Neural progenitor cell (in vitro differentiated cells): ENCODE measurements around the gene CLTCL1. TPM values are rescaled to one million over a fixed set of nuclear protein-coding genes. Genes with fewer than 3 reads are reported as not detected.

Experiments
- DNase-seq: peaks from one replicate; pipeline ENCODE4 v3.0.0-alpha.2; 2016; ENCODE audit warnings: low spot score
- H2AFZ ChIP-seq: fragments of 200-600 bp; sonication (generic); replicated peaks from 2 replicates; pipeline ENCODE4 v1.6.1; 2016; ENCODE audit warnings: antibody characterized with exemption
- H3F3A ChIP-seq: fragments of 200-600 bp; sonication (generic); 2 replicates; pipeline ENCODE4 v1.6.1; 2016; ENCODE audit warnings: antibody characterized with exemption, low read depth
- H3K27ac ChIP-seq: fragments of 200-600 bp; sonication (generic); 2 replicates; pipeline ENCODE4 v1.5.1; 2016; ENCODE audit warnings: mild to moderate bottlenecking
- H3K27me3 ChIP-seq: fragments of 200-600 bp; sonication (generic); 2 replicates; pipeline ENCODE4 v1.6.1; 2016; ENCODE audit warnings: mild to moderate bottlenecking, moderate library complexity
- H3K36me3 ChIP-seq: fragments of 200-600 bp; sonication (generic); 2 replicates; pipeline ENCODE4 v1.5.1; 2016
- H3K4me1 ChIP-seq: fragments of 200-600 bp; sonication (generic); 2 replicates; pipeline ENCODE4 v1.6.1; 2016; ENCODE audit warnings: mixed run types
- H3K4me2 ChIP-seq: fragments of 200-600 bp; sonication (generic); 2 replicates; pipeline ENCODE4 v1.6.1; 2016
- H3K4me3 ChIP-seq: fragments of 200-600 bp; sonication (generic); 2 replicates; pipeline ENCODE4 v1.5.1; 2016
- H3K79me2 ChIP-seq: fragments of 200-600 bp; sonication (generic); 2 replicates; pipeline ENCODE4 v1.6.1; 2016; ENCODE audit warnings: low read depth
- H3K9ac ChIP-seq: fragments of 200-600 bp; sonication (generic); 2 replicates; pipeline ENCODE4 v1.6.1; 2016
- H3K9me3 ChIP-seq: fragments of 200-600 bp; sonication (generic); 2 replicates; pipeline ENCODE4 v1.5.1; 2016; ENCODE audit warnings: low read depth
- H4K20me1 ChIP-seq: fragments of 200-600 bp; sonication (generic); 2 replicates; pipeline ENCODE4 v1.6.1; 2016; ENCODE audit warnings: low read depth
- H3K27ac Mint-ChIP-seq: 3 replicates; pipeline ENCODE4 v1.8.0; 2021; ENCODE audit warnings: mixed read lengths
- H3K27me3 Mint-ChIP-seq: 2 replicates; pipeline ENCODE4 v1.8.0; 2022; ENCODE audit warnings: low read depth, mild to moderate bottlenecking, inconsistent platforms, moderate library complexity, mixed read lengths; ENCODE audit not compliant: insufficient read depth
- H3K36me3 Mint-ChIP-seq: 3 replicates; pipeline ENCODE4 v1.8.0; 2021; ENCODE audit warnings: mixed read lengths
- H3K4me1 Mint-ChIP-seq: 3 replicates; pipeline ENCODE4 v1.8.0; 2021; ENCODE audit warnings: mixed read lengths
- H3K4me3 Mint-ChIP-seq: 3 replicates; pipeline ENCODE4 v1.8.0; 2021; ENCODE audit warnings: mild to moderate bottlenecking, moderate library complexity, mixed read lengths
- H3K9me3 Mint-ChIP-seq: 3 replicates; pipeline ENCODE4 v1.8.0; 2020; ENCODE audit warnings: mixed read lengths
- EZH2 ChIP-seq: fragments of 200-600 bp; sonication (generic); IDR thresholded peaks from 2 replicates; pipeline ENCODE4 v1.6.1; 2017; ENCODE audit warnings: antibody characterized with exemption, mild to moderate bottlenecking, moderate library complexity
- EZH2phosphoT487 ChIP-seq: fragments of 200-600 bp; sonication (generic); IDR thresholded peaks from 2 replicates; pipeline ENCODE4 v1.6.1; 2017; ENCODE audit warnings: antibody characterized with exemption
- total RNA-seq: library from RNA; depleted of rRNA; stranded (reverse); fragments of >200 nt; gene quantifications from 2 replicates; pipeline ENCODE4 v1.2.3, GENCODE V29; 2015; ENCODE audit warnings: low replicate concordance
- TF ChIP-seq, protein P1 (sequence below): fragments of 200-600 bp; sonication (generic); IDR thresholded peaks from 2 replicates; pipeline ENCODE4 v1.5.1; 2017; ENCODE audit warnings: antibody characterized with exemption, mild to moderate bottlenecking

Gene CLTCL1
- total RNA-seq, 1 donor from 2014 or later = 13.7 TPM

GRCh38 chr22:19229600-19229999 is 61.9 kb downstream of the CLTCL1 start:
- Histone ChIP-seq H3K27ac (no peak overlapping the region), H3K4me2 (no peak overlapping the region), H3K4me1 (no peaks in the 10 kb centered on the region), H3F3A (no peaks in the 10 kb centered on the region), H3K36me3 (no peaks in the 10 kb centered on the region), H3K4me3 (no peak overlapping the region), H3K79me2 (no peaks in the 10 kb centered on the region), H3K27me3 (no peaks in the 10 kb centered on the region), H3K9me3 (no peaks in the 10 kb centered on the region), H4K20me1 (no peaks in the 10 kb centered on the region), H3K9ac (no peak overlapping the region), H2AFZ (no peak overlapping the region)
- Mint-ChIP-seq H3K36me3 (peaks cover 7% of the 10 kb centered on the region), H3K4me1 (no peaks in the 10 kb centered on the region), H3K27ac (no peak overlapping the region), H3K9me3 (no peaks in the 10 kb centered on the region), H3K4me3 (no peak overlapping the region), H3K27me3 (peaks cover 5% of the 10 kb centered on the region)
- no peak for DNase-seq
- TF ChIP-seq EZH2phosphoT487 (no peak), EZH2 (no peak)
- TF ChIP-seq, protein P1, sequence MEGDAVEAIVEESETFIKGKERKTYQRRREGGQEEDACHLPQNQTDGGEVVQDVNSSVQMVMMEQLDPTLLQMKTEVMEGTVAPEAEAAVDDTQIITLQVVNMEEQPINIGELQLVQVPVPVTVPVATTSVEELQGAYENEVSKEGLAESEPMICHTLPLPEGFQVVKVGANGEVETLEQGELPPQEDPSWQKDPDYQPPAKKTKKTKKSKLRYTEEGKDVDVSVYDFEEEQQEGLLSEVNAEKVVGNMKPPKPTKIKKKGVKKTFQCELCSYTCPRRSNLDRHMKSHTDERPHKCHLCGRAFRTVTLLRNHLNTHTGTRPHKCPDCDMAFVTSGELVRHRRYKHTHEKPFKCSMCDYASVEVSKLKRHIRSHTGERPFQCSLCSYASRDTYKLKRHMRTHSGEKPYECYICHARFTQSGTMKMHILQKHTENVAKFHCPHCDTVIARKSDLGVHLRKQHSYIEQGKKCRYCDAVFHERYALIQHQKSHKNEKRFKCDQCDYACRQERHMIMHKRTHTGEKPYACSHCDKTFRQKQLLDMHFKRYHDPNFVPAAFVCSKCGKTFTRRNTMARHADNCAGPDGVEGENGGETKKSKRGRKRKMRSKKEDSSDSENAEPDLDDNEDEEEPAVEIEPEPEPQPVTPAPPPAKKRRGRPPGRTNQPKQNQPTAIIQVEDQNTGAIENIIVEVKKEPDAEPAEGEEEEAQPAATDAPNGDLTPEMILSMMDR = no peak

DNA sequence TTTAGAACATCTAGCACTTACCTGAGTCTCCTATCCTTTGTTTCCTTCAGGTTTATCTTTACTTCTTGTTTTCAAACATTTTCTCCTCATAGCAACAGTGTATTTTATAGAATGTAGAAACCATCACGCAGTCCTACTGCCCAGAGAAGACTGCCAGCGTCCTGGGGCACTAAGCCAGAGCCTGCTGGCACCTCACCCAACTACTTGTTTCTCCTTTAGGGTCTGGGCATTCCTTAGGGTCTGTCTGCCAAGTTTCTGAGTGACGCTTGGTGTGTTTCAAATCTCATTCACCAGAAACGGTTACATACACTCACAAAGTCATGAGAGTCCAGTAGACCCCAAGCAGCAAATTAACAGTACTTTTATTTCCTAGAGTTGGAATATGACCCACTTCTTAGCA is 63.3 kb downstream of the CLTCL1 start:
- TF ChIP-seq EZH2phosphoT487 = no peak
- TF ChIP-seq, protein P1 = no peak
- TF ChIP-seq EZH2 = no peak
- Mint-ChIP-seq H3K27me3 (peaks cover 5% of the 10 kb centered on the region), H3K4me1 (no peaks in the 10 kb centered on the region), H3K9me3 (no peaks in the 10 kb centered on the region), H3K36me3 (peaks cover 13% of the 10 kb centered on the region), H3K27ac (no peak overlapping the region), H3K4me3 (no peak overlapping the region)
- H3F3A ChIP-seq = no peaks in the 10 kb centered on the region
- no peaks in the 10 kb centered on the region for H3K27me3 ChIP-seq
- DNase-seq = no peak
- no peak overlapping the region for H3K27ac ChIP-seq
- no peak overlapping the region for H2AFZ ChIP-seq
- no peaks in the 10 kb centered on the region for H3K9me3 ChIP-seq
- H3K9ac ChIP-seq = no peak overlapping the region
- H3K4me1 ChIP-seq = no peaks in the 10 kb centered on the region
- no peaks in the 10 kb centered on the region for H3K79me2 ChIP-seq
- no peak overlapping the region for H3K4me3 ChIP-seq
- H3K4me2 ChIP-seq = no peak overlapping the region
- H4K20me1 ChIP-seq = no peaks in the 10 kb centered on the region
- H3K36me3 ChIP-seq = no peaks in the 10 kb centered on the region

DNA sequence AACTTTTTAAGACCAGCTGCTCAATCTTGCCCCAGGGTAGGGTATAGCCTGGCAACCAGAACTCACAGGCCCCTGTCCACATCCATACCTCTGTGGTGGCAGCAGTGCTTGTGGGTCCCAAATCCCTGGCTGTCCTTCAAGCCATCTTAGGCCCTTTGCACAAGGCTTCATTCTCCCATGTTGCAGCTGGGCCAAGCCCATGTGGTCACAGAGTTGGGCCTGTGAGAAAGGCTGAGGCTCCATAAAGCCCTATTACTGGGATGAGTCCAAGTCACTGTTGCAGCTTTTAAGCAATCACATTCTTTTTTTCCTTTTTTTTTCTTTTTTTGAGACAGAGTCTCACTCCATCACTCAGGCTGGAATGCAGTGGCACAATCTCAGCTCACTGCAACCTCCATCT is 65.1 kb downstream of the CLTCL1 start:
- Histone ChIP-seq H2AFZ (no peak overlapping the region), H3K36me3 (no peaks in the 10 kb centered on the region), H3K27me3 (no peaks in the 10 kb centered on the region), H3K9me3 (no peaks in the 10 kb centered on the region), H3F3A (no peaks in the 10 kb centered on the region), H3K4me3 (no peak overlapping the region), H3K79me2 (no peaks in the 10 kb centered on the region), H4K20me1 (no peaks in the 10 kb centered on the region), H3K27ac (no peak overlapping the region), H3K9ac (no peak overlapping the region), H3K4me2 (no peak overlapping the region), H3K4me1 (no peaks in the 10 kb centered on the region)
- no peak for DNase-seq
- no peak overlapping the region for H3K27ac Mint-ChIP-seq
- no peak overlapping the region for H3K4me3 Mint-ChIP-seq
- no peaks in the 10 kb centered on the region for H3K4me1 Mint-ChIP-seq
- H3K36me3 Mint-ChIP-seq = peaks cover 13% of the 10 kb centered on the region
- TF ChIP-seq, protein P1 = no peak
- TF ChIP-seq EZH2phosphoT487 = no peak
- TF ChIP-seq EZH2 = no peak
- peaks cover 6% of the 10 kb centered on the region for H3K27me3 Mint-ChIP-seq
- no peaks in the 10 kb centered on the region for H3K9me3 Mint-ChIP-seq

- no peaks in the 10 kb centered on the region for H3K4me1 ChIP-seq
- H4K20me1 ChIP-seq = no peaks in the 10 kb centered on the region
- no peak overlapping the region for H3K4me3 ChIP-seq
- H3K27ac Mint-ChIP-seq = no peak overlapping the region
- H3K79me2 ChIP-seq = no peaks in the 10 kb centered on the region
- H3K9me3 Mint-ChIP-seq = no peaks in the 10 kb centered on the region
- TF ChIP-seq EZH2phosphoT487 = no peak
- TF ChIP-seq EZH2 = no peak
- TF ChIP-seq, protein P1 = no peak
- peaks cover 18% of the 10 kb centered on the region for H3K36me3 Mint-ChIP-seq
- no peaks in the 10 kb centered on the region for H3F3A ChIP-seq
- no peaks in the 10 kb centered on the region for H3K9me3 ChIP-seq
- peaks cover 6% of the 10 kb centered on the region for H3K27me3 Mint-ChIP-seq
- no peaks in the 10 kb centered on the region for H3K36me3 ChIP-seq
- no peak overlapping the region for H3K4me3 Mint-ChIP-seq
- H3K27me3 ChIP-seq = no peaks in the 10 kb centered on the region
- no peak for DNase-seq
- no peak overlapping the region for H3K9ac ChIP-seq
- no peak overlapping the region for H3K27ac ChIP-seq
- no peak overlapping the region for H3K4me2 ChIP-seq
- no peak overlapping the region for H2AFZ ChIP-seq
- H3K4me1 Mint-ChIP-seq = no peaks in the 10 kb centered on the region
These were observed 66.0 kb downstream of the CLTCL1 start for GRCh38 chr22:19225560-19225959.
